OCI-LY3 (cell line): Measurements from ENCODE around the gene NEK10.

Source experiments
- EZH2phosphoT487 ChIP-seq: fragments of 200-600 bp; shearing (Covaris generic); IDR thresholded peaks from 2 replicates; pipeline ENCODE4 v1.6.1; 2018; ENCODE audit warnings: antibody characterized with exemption, mixed run types, low read depth
- TF ChIP-seq, protein P1 (sequence below): fragments of 200-600, 300-600 bp; sonication (generic); IDR thresholded peaks from 2 replicates; pipeline ENCODE4 v1.5.1; 2014; ENCODE audit warnings: antibody characterized with exemption, low read length, low read depth

DNA sequence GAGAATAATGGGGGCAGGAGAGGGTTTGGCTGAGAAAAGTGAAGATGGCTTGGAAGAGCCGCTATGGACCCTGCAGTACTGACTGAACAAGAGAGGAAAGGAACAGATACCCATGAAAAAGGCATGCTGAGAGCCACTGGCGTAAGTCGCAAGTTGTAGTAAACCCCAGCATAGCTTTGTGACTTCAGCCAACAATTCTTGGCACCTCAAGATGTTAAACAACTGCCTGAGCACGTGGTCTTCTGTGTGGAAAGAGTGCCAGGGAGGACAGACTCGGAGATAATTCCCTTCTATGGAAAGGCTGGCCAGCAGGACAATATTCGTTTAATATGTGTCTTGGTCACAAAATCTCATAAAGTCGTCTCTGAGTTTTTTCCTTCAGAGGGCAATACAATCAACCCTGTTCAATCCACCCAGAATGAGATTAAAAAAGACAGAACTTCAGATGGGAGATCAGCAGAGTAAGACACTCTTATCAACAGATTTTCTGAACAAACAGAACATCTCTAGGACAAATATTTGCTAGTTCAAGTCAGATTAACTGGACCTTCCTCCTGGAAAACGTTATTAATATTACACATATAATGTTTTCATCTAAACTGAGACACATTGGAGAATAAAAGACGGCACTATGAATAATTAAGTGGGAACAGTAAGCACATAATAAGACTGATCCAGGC lies 49.2 kb downstream of the NEK10 start:
- TF ChIP-seq, protein P1, sequence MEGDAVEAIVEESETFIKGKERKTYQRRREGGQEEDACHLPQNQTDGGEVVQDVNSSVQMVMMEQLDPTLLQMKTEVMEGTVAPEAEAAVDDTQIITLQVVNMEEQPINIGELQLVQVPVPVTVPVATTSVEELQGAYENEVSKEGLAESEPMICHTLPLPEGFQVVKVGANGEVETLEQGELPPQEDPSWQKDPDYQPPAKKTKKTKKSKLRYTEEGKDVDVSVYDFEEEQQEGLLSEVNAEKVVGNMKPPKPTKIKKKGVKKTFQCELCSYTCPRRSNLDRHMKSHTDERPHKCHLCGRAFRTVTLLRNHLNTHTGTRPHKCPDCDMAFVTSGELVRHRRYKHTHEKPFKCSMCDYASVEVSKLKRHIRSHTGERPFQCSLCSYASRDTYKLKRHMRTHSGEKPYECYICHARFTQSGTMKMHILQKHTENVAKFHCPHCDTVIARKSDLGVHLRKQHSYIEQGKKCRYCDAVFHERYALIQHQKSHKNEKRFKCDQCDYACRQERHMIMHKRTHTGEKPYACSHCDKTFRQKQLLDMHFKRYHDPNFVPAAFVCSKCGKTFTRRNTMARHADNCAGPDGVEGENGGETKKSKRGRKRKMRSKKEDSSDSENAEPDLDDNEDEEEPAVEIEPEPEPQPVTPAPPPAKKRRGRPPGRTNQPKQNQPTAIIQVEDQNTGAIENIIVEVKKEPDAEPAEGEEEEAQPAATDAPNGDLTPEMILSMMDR: no peak
- no peak for TF ChIP-seq EZH2phosphoT487
